ENCODE data around the gene TUBB3. TPM values are rescaled to one million over a fixed set of nuclear protein-coding genes. Genes with fewer than 3 reads are reported as not detected.
A peak's percentile ranks its signal among the peaks of the same experiment; 100 is the strongest.
"Not testable (repeated sequence)": the region's sequence is repeated elsewhere in the genome, so short reads cannot be mapped to it uniquely, and the experiment has no call there.

TUBB3 gene
- total RNA-seq, 1 experiment from 2014 or later = 607 TPM

DNA sequence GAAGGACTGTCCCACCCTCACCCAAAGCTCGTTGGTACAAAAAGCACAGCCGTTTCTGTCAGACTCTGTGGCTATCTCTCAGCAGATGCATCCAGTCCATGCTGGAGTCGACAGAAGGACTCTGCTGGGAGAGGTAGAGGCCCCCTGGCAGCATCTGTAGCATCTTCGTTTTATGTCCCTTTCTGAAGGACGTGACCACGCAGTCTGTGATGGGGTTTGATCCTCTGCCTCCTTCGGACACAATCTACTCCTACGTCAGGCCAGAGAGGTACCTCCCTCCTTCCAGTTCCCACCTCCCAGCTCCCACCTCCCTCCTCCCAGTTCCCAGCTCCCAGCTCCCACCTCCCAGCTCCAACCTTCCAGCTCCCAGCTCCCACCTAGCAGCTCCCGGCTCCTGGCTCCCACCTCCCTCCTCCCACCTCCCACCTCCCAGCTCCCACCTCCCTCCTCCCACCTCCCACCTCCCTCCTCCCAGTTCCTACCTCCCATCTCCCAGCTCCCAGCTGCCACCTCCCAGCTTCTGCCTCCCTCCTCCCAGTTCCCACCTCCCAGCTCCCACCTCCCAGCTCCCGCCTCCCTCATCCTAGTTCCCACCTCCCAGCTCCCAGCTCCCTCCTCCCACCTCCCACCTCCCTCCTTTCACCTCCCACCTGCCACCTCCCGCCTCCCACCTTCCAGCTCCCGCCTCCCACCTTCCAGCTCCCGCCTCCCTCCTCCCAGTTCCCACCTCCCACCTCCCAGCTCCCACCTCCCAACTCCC lies 15.9 kb upstream of the TUBB3 start:
- Histone ChIP-seq H3K4me3 (ENCODE audit: insufficient read depth, low read depth, low read length) (no peak overlapping the region), H3K36me3 (replicated peaks; ENCODE audit: control insufficient read depth, insufficient read depth, low read length) (peaks cover 9% of the 10 kb centered on the region), H3K27me3 (ENCODE audit: control insufficient read depth, insufficient read depth, low read length) (no peaks in the 10 kb centered on the region)
- no peak for DNase-seq

DNA sequence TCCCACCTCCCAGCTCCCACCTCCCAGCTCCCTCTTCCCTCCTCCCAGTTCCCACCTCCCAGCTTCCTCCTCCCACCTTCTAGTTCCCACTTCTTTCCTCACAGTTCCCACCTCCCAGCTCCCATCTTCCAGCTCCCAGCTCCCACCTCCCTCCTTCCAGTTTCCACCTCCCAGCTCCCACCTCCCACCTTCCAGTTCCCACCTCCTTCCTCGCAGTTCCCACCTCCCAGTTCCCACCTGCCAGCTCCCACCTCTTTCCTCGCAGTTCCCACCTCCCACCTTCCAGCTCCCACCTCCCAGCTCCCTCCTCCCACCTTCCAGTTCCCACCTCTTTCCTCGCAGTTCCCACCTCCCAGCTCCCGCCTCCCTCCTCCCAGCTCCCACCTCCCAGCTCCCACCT lies 14.9 kb upstream of the TUBB3 start:
- Histone ChIP-seq H3K36me3 (replicated peaks; ENCODE audit: control insufficient read depth, insufficient read depth, low read length) (peaks cover 9% of the 10 kb centered on the region), H3K27me3 (ENCODE audit: control insufficient read depth, insufficient read depth, low read length) (no peaks in the 10 kb centered on the region), H3K4me3 (ENCODE audit: insufficient read depth, low read depth, low read length) (no peak overlapping the region)
- peak; percentile 36 for DNase-seq

DNA sequence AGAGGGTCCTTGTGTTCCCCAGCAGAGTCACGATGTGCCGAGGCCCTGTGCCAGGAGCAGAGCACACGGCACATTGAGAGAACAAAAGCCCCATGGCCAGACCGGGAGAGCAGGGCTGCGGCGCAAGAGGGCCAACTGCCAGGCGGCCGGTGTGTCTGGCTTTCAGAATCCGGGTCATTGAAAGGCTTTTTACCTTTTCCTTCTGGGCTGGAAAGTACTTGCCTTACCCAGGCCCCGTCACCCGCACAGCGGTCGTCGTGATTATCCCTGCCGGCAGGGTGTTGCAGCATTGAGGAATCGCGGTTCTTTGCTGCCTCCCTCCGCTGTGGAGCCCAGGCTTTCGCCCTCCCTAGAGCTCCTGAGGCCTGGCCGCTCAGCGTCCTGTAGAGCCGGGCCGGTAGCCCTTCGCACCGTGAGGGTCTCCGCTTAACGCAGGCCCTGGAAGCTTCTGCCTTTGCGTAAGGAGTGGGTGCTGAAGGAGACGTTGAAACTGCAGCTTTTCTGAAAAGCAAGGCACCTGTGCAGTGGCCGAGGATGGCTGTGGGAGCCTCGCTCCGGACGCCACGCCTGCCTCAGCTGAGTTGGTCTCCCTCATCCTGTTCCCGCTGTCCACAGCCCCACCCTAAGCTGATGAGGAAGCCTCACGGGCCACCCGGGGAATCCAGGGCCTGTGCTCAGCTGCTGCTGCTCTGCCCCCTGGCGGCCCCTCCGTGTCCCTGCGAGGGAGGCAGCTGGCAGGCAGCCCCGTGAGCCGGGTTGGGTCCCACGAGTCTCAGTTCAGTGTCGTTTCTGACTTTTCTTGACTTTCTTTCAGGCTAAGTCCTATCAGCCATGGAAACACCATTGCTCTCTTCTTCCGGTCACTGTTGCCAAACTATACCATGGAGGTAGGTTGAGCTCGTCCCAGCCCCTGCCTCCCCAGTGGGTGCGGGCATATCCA lies 13.1 kb upstream of the TUBB3 start:
- peaks cover 9% of the 10 kb centered on the region for H3K36me3 ChIP-seq (replicated peaks; ENCODE audit: control insufficient read depth, insufficient read depth, low read length)
- H3K4me3 ChIP-seq (ENCODE audit: insufficient read depth, low read depth, low read length) = no peak overlapping the region
- DNase-seq = peak; percentile 98
- no peaks in the 10 kb centered on the region for H3K27me3 ChIP-seq (ENCODE audit: control insufficient read depth, insufficient read depth, low read length)

GRCh38 chr16:89910717-89911354 lies 12.3 kb upstream of the TUBB3 start:
- peak; percentile 36 for DNase-seq
- peaks cover 9% of the 10 kb centered on the region for H3K36me3 ChIP-seq (replicated peaks; ENCODE audit: control insufficient read depth, insufficient read depth, low read length)
- H3K4me3 ChIP-seq (ENCODE audit: insufficient read depth, low read depth, low read length) = no peak overlapping the region
- H3K27me3 ChIP-seq (ENCODE audit: control insufficient read depth, insufficient read depth, low read length) = no peaks in the 10 kb centered on the region

GRCh38 chr16:89911375-89911774 lies 11.8 kb upstream of the TUBB3 start:
- no peaks in the 10 kb centered on the region for H3K27me3 ChIP-seq (ENCODE audit: control insufficient read depth, insufficient read depth, low read length)
- H3K4me3 ChIP-seq (ENCODE audit: insufficient read depth, low read depth, low read length) = no peak overlapping the region
- peaks cover 9% of the 10 kb centered on the region for H3K36me3 ChIP-seq (replicated peaks; ENCODE audit: control insufficient read depth, insufficient read depth, low read length)
- DNase-seq = no peak

- DNase-seq = no peak
- no peak overlapping the region for H3K4me3 ChIP-seq (ENCODE audit: insufficient read depth, low read depth, low read length)
- no peaks in the 10 kb centered on the region for H3K27me3 ChIP-seq (ENCODE audit: control insufficient read depth, insufficient read depth, low read length)
- peaks cover 4% of the 10 kb centered on the region for H3K36me3 ChIP-seq (replicated peaks; ENCODE audit: control insufficient read depth, insufficient read depth, low read length)
Measured at GRCh38 chr16:89912143-89912542, 11.0 kb upstream of the TUBB3 start.

- H3K27me3 ChIP-seq (ENCODE audit: control insufficient read depth, insufficient read depth, low read length) = no peaks in the 10 kb centered on the region
- no peak for DNase-seq
- peaks cover 4% of the 10 kb centered on the region for H3K36me3 ChIP-seq (replicated peaks; ENCODE audit: control insufficient read depth, insufficient read depth, low read length)
- no peak overlapping the region for H3K4me3 ChIP-seq (ENCODE audit: insufficient read depth, low read depth, low read length)
Measured at GRCh38 chr16:89912627-89913026, 10.5 kb upstream of the TUBB3 start.

- peaks cover under 1% of the 10 kb centered on the region; the same call in 1 of the 2 replicates for H3K27me3 ChIP-seq (ENCODE audit: control insufficient read depth, insufficient read depth, low read length)
- DNase-seq = no peak
- H3K4me3 ChIP-seq (ENCODE audit: insufficient read depth, low read depth, low read length) = no peak overlapping the region
- H3K36me3 ChIP-seq (replicated peaks; ENCODE audit: control insufficient read depth, insufficient read depth, low read length) = peaks cover 2% of the 10 kb centered on the region
Measured at GRCh38 chr16:89913408-89914387, 9.4 kb upstream of the TUBB3 start.

DNA sequence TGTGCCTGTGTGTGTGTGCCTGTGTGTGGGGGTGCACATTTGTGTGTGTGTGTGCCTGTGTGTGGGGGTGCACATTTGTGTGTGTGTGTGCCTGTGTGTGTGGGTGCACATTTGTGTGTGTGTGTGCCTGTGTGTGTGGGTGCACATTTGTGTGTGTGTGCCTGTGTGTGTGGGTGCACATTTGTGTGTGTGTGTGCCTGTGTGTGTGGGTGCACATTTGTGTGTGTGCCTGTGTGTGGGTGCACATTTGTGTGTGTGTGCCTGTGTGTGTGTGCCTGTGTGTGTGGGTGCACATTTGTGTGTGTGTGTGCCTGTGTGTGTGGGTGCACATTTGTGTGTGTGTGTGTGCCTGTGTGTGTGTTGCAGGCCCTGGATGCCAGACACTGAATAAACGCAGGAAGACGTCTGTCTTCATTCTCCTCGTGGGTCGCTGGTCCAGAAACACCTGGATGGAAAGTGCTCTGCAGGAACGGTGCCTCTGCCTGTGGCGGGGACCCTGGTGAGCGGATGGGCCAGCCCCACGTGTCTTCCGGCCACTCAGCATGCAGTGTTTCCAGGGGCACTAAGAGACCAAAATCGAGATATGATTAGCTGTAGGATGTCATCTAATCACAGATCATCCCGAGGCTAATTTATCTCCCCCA lies 8.4 kb upstream of the TUBB3 start:
- H3K36me3 ChIP-seq (replicated peaks; ENCODE audit: control insufficient read depth, insufficient read depth, low read length); DNase-seq; H3K27me3 ChIP-seq (ENCODE audit: control insufficient read depth, insufficient read depth, low read length); H3K4me3 ChIP-seq (ENCODE audit: insufficient read depth, low read depth, low read length): not testable (repeated sequence)

- Histone ChIP-seq H3K27me3 (ENCODE audit: control insufficient read depth, insufficient read depth, low read length) (peaks cover 4% of the 10 kb centered on the region; the same call in 1 of the 2 replicates), H3K4me3 (ENCODE audit: insufficient read depth, low read depth, low read length) (no peak overlapping the region), H3K36me3 (replicated peaks; ENCODE audit: control insufficient read depth, insufficient read depth, low read length) (peaks cover 2% of the 10 kb centered on the region)
- no peak for DNase-seq
Measured at GRCh38 chr16:89915303-89916232, 7.6 kb upstream of the TUBB3 start.

DNA sequence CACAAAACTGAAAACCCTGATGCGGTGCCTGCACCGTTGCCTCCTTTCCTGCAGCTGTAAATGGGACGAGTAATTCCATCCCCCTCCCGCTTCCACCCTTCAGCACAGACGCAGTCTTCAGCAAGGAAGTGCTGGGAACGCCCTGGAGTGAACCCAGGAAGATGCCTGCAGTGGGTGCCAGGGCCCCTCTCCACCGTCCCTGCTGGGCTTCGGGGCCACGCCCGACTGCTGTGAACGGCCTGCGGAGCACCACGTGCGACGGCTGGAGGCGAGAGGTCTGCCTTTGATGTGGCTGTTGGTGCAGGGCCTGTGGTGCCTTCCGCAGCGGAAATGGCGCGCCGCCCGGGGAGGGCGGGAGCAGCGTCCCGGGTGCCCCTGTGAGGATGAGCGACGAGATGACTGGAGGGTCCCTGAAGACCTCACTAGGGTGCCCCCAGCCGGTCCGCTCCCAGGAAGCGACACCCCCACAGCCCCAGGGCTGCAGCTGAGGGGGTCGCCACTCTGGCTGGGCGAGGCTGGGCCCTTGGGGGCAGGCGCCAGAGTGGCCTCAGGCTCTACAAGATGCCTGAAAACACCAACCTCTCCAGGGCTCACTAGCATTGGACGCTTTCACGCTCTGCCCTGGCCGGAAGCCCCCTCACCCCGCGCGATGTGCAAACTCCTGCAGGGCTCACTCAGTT lies 5.2 kb upstream of the TUBB3 start:
- Histone ChIP-seq H3K27me3 (ENCODE audit: control insufficient read depth, insufficient read depth, low read length) (peaks cover 4% of the 10 kb centered on the region; the same call in 1 of the 2 replicates), H3K36me3 (replicated peaks; ENCODE audit: control insufficient read depth, insufficient read depth, low read length) (no peaks in the 10 kb centered on the region; the same call in 1 of the 2 replicates), H3K4me3 (ENCODE audit: insufficient read depth, low read depth, low read length) (peak overlapping the region; percentile 61)
- peak; percentile 86 for DNase-seq
